GM18505 (cell line): ENCODE results near the gene ZNF573.

Experiments
- ATAC-seq: cut with Tn5 transposase; IDR thresholded peaks from one replicate; pipeline ENCODE4 v1.9.1; 2021; ENCODE audit not compliant: unreplicated experiment
- POLR2A ChIP-seq: IDR thresholded peaks from 4 replicates; pipeline ENCODE4 v1.6.1; 2011; ENCODE audit warnings: borderline replicate concordance; ENCODE audit not compliant: insufficient read depth, insufficient read length; ENCODE audit errors: extremely low read depth

ZNF573 gene

GRCh38 chr19:37719927-37720265, 59.5 kb downstream of the ZNF573 start:
- ATAC-seq = no peak
- no peak for TF ChIP-seq POLR2A

GRCh38 chr19:37719111-37719926, 60.1 kb downstream of the ZNF573 start, which contains the start of gene ZNF607:
Gene ZNF607, minus strand, starts transcription at chr19:37719761. Its CDS starts 8,143 bp downstream, at chr19:37711618.
- TF ChIP-seq POLR2A = peak; percentile 71
- ATAC-seq = peak; percentile 92

GRCh38 chr19:37718304-37718703, 61.1 kb downstream of the ZNF573 start:
- ATAC-seq = no peak
- no peak for TF ChIP-seq POLR2A

GRCh38 chr19:37716140-37716539, 63.2 kb downstream of the ZNF573 start:
- TF ChIP-seq POLR2A = no peak
- ATAC-seq = no peak

GRCh38 chr19:37706052-37706605, 73.3 kb downstream of the ZNF573 start:
- no peak for ATAC-seq
- no peak for TF ChIP-seq POLR2A

- ATAC-seq = no peak
- no peak for TF ChIP-seq POLR2A
Observed at GRCh38 chr19:37699057-37699456, 80.3 kb downstream of the ZNF573 start.

GRCh38 chr19:37698216-37698615, 81.2 kb downstream of the ZNF573 start:
- TF ChIP-seq POLR2A = no peak

GRCh38 chr19:37695144-37695899, 84.1 kb downstream of the ZNF573 start:
- TF ChIP-seq POLR2A = no peak
- no peak for ATAC-seq

More at GRCh38 chr19:37698216-37698615, 81.2 kb downstream of the ZNF573 start:
- ATAC-seq = no peak

GRCh38 chr19:37692956-37693620, 86.3 kb downstream of the ZNF573 start:
- TF ChIP-seq POLR2A = no peak
- ATAC-seq = no peak

GRCh38 chr19:37691881-37692504, 87.4 kb downstream of the ZNF573 start:
- ATAC-seq = no peak
- TF ChIP-seq POLR2A = peak; percentile 45
